Measurements from ENCODE around the gene MCTP1.

Gene MCTP1

GRCh38 chr5:95304711-95305110 is 19.8 kb upstream of the MCTP1 start:
- DNase-seq (ENCODE audit: extremely low spot score), result no peak
- ChIA-PET POLR2A (no interaction called here), CTCF (no interaction called here)
- TF ChIP-seq ZNF384 (IDR thresholded peaks at IDR 0.05) (no peak), TARDBP (IDR thresholded peaks at IDR 0.05) (no peak), FOXA1 (IDR thresholded peaks at IDR 0.05) (no peak), L3MBTL2 (conservative IDR thresholded peaks at IDR 0.05) (no peak), SUZ12 (IDR thresholded peaks at IDR 0.05) (no peak), PKNOX1 (IDR thresholded peaks at IDR 0.05) (no peak), ELF4 (IDR thresholded peaks at IDR 0.05) (no peak), FOXK2 (IDR thresholded peaks at IDR 0.05) (no peak), ARNT (IDR thresholded peaks at IDR 0.05) (no peak), SP1 (IDR thresholded peaks at IDR 0.05) (no peak), FOXM1 (IDR thresholded peaks at IDR 0.05; ENCODE audit: borderline replicate concordance) (no peak), LEF1 (IDR thresholded peaks at IDR 0.05; ENCODE audit: borderline replicate concordance) (no peak), HDGF (IDR thresholded peaks at IDR 0.05; ENCODE audit: borderline replicate concordance) (no peak), NFRKB (IDR thresholded peaks at IDR 0.05) (no peak), CTBP1 (IDR thresholded peaks at IDR 0.05; ENCODE audit: borderline replicate concordance) (no peak), BHLHE40 (IDR thresholded peaks at IDR 0.05; ENCODE audit: borderline replicate concordance) (no peak)

GRCh38 chr5:95298651-95299050 is 13.8 kb upstream of the MCTP1 start:
- DNase-seq (ENCODE audit: extremely low spot score), result no peak
- CTCF ChIA-PET, result no interaction called here
- TF ChIP-seq SP1 (IDR thresholded peaks at IDR 0.05), result no peak
- no peak for TF ChIP-seq PKNOX1 (IDR thresholded peaks at IDR 0.05)
- no peak for TF ChIP-seq LEF1 (IDR thresholded peaks at IDR 0.05; ENCODE audit: borderline replicate concordance)
- TF ChIP-seq FOXM1 (IDR thresholded peaks at IDR 0.05; ENCODE audit: borderline replicate concordance), result no peak
- no peak for TF ChIP-seq ELF4 (IDR thresholded peaks at IDR 0.05)
- TF ChIP-seq FOXK2 (IDR thresholded peaks at IDR 0.05), result no peak
- TF ChIP-seq ZNF384 (IDR thresholded peaks at IDR 0.05), result no peak
- TF ChIP-seq NFRKB (IDR thresholded peaks at IDR 0.05), result no peak
- no peak for TF ChIP-seq BHLHE40 (IDR thresholded peaks at IDR 0.05; ENCODE audit: borderline replicate concordance)
- POLR2A ChIA-PET, result no interaction called here

- TF ChIP-seq LEF1 (IDR thresholded peaks at IDR 0.05; ENCODE audit: borderline replicate concordance) (no peak), CTBP1 (IDR thresholded peaks at IDR 0.05; ENCODE audit: borderline replicate concordance) (no peak), SP1 (IDR thresholded peaks at IDR 0.05) (no peak), PKNOX1 (IDR thresholded peaks at IDR 0.05) (no peak), FOXM1 (IDR thresholded peaks at IDR 0.05; ENCODE audit: borderline replicate concordance) (no peak)
These were observed 11.4 kb upstream of the MCTP1 start for GRCh38 chr5:95296291-95296690.

GRCh38 chr5:95285409-95285755 is 488 bp upstream of the MCTP1 start:
- CTCF ChIA-PET, result interaction anchor here (0.7 to 1.5 kb wide), 2 partner anchors 22 to 234 kb away, joined by 3 to 5 read pairs; no protein-coding TSS in a partner anchor

More at GRCh38 chr5:95296291-95296690, 11.4 kb upstream of the MCTP1 start:
- CTCF ChIA-PET, result no interaction called here
- POLR2A ChIA-PET, result no interaction called here
- DNase-seq (ENCODE audit: extremely low spot score), result no peak

GRCh38 chr5:95283761-95284571 is 928 bp downstream of the MCTP1 start:
- TF ChIP-seq SUZ12 (IDR thresholded peaks at IDR 0.05) (no peak), CTBP1 (IDR thresholded peaks at IDR 0.05; ENCODE audit: borderline replicate concordance) (0 out of 2 replicates have a peak, but pooled peaks have one; percentile 6)
- CTCF ChIA-PET, result interaction anchor here (0.6 to 1.9 kb wide), 4 partner anchors 14 to 232 kb away, joined by 3 to 5 read pairs (median 4); no protein-coding TSS in a partner anchor
- peak; percentile 54 for DNase-seq (ENCODE audit: extremely low spot score)
- POLR2A ChIA-PET, result no interaction called here

More at GRCh38 chr5:95285409-95285755, 488 bp upstream of the MCTP1 start:
- DNase-seq (ENCODE audit: extremely low spot score), result no peak
- TF ChIP-seq CTBP1 (IDR thresholded peaks at IDR 0.05; ENCODE audit: borderline replicate concordance) (no peak), L3MBTL2 (conservative IDR thresholded peaks at IDR 0.05) (no peak), NFRKB (IDR thresholded peaks at IDR 0.05) (no peak), TARDBP (IDR thresholded peaks at IDR 0.05) (no peak), ARNT (IDR thresholded peaks at IDR 0.05) (no peak), FOXK2 (IDR thresholded peaks at IDR 0.05) (no peak), ZNF384 (IDR thresholded peaks at IDR 0.05) (no peak), SP1 (IDR thresholded peaks at IDR 0.05) (no peak), FOXM1 (IDR thresholded peaks at IDR 0.05; ENCODE audit: borderline replicate concordance) (no peak), BHLHE40 (IDR thresholded peaks at IDR 0.05; ENCODE audit: borderline replicate concordance) (no peak), ELF4 (IDR thresholded peaks at IDR 0.05) (no peak), SUZ12 (IDR thresholded peaks at IDR 0.05) (no peak), FOXA1 (IDR thresholded peaks at IDR 0.05) (no peak), LEF1 (IDR thresholded peaks at IDR 0.05; ENCODE audit: borderline replicate concordance) (no peak), HDGF (IDR thresholded peaks at IDR 0.05; ENCODE audit: borderline replicate concordance) (no peak), PKNOX1 (IDR thresholded peaks at IDR 0.05) (no peak)
- POLR2A ChIA-PET, result interaction anchor here (1.1 kb wide), 1 partner anchor 270 kb away, joined by 4 read pairs; the partner anchor contains the start of genes ARSK and SKIC3
